GM21390 (cell line): Measurements from ENCODE around the gene FAM90A1.
"Not testable (repeated sequence)": the region's sequence is repeated elsewhere in the genome, so short reads cannot be mapped to it uniquely, and the experiment has no call there.

Source experiments
- ATAC-seq: cut with Tn5 transposase; IDR thresholded peaks from one replicate; pipeline ENCODE4 v1.9.1; 2021; ENCODE audit not compliant: unreplicated experiment

The FAM90A1 gene

GRCh38 chr12:8179989-8180585, 47.3 kb downstream of the FAM90A1 start:
- ATAC-seq = not testable (repeated sequence)

- ATAC-seq = not testable (repeated sequence)
These were observed 54.5 kb downstream of the FAM90A1 start for GRCh38 chr12:8172911-8173310.
